GM19328 (cell line): Measurements from ENCODE around the gene FOXD1.
"Not testable (repeated sequence)": the region's sequence is repeated elsewhere in the genome, so short reads cannot be mapped to it uniquely, and the experiment has no call there.

Experiments
- ATAC-seq: cut with Tn5 transposase; IDR thresholded peaks from one replicate; pipeline ENCODE4 v1.9.1; 2021; ENCODE audit warnings: mild to moderate bottlenecking, moderate library complexity; ENCODE audit not compliant: unreplicated experiment

FOXD1 gene

GRCh38 chr5:73448463-73449136 is at the start of gene FOXD1:
Gene FOXD1, minus strand, starts transcription at chr5:73448777. Its CDS starts 415 bp downstream, at chr5:73448362.
- no peak for ATAC-seq

DNA sequence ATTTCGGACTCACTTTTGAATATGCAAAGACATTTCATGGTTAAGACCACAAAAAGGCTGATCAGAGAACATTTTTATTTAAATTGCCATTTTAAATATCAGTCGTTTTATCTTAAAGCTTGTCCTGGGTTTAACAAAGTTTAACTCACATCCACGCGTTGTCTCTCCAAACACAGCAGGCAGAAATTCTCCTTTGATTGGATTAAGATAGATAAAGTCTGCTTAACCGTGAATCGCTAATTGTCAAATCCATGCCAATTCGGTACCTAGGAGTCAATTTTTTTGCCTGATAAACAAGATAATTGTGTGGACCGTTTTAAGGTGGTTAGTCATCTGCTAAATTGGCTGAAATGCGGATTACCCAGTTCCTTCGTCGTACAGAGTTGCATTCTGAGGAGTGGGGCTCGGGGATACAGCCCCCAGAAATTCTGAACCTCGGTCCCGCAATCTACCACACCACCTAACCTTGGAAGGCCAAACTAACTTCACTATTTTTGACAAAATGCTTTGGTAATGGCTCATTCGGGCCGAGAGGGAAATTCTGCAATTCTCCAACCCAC is 49.0 kb upstream of the FOXD1 start:
- no peak for ATAC-seq

GRCh38 chr5:73496984-73497457 is 48.4 kb upstream of the FOXD1 start:
- ATAC-seq = no peak

GRCh38 chr5:73495772-73496335 is 47.3 kb upstream of the FOXD1 start:
- no peak for ATAC-seq

GRCh38 chr5:73494721-73495120 is 46.1 kb upstream of the FOXD1 start:
- ATAC-seq = no peak

- ATAC-seq = no peak
These were observed 44.8 kb upstream of the FOXD1 start for GRCh38 chr5:73493421-73493820.

DNA sequence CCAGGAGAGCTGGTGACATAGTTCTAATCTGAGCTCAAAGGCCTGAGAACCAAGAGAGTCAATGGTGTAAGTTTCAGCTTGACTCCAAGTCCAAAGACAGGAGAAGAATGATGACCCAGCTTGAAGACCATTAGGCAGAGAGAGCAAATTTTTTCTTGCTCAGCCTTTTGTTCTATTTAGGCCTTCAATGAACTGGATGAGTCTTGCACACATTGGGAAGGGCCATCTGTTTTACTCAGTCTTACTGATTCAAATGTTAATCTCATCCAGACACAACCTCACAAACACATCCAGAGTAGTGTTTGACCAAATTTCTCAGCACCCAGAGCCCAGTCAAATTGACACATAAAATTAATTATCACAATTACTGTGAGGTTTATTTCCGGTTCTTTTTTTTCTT is 42.6 kb upstream of the FOXD1 start:
- ATAC-seq = no peak

- no peak for ATAC-seq
These were observed 41.5 kb upstream of the FOXD1 start for GRCh38 chr5:73490088-73490487.

DNA sequence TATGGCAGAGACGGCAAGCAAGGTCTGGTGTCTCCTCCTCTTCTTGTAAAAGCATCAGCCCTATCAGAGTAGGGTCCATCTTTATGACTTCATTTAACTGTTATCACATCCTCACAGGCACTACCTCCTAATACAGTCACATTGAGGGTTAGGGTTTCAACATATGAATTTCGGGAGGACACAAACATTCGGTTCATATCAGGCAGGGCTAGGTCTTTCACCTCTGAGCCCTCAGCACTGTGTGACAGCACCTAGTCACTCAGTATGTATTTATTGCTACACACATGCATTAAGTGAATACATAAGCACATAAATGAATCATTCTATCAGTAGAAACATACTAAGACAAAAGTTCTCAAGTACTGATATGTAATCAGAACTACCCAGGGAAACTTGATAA is 40.2 kb upstream of the FOXD1 start:
- no peak for ATAC-seq

DNA sequence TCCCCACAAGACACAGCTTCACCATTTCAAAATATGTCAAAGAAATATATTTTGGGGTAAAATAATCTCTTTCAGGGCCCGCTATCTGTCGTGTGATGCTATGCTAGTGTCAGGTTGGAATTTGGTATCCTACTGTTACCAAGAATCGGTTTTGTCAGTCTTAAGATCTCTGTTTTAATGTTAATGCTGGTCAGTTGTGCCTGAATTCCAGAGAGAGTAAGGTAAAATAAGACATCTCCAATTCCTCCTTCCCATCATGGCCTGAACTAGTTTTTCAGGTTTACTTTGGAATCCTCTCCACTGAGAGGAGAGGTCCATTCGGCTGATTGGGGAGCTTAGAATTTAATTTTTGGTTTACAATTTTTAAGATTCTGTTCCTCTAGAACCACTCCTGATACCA is 39.2 kb upstream of the FOXD1 start:
- ATAC-seq = no peak

- ATAC-seq = not testable (repeated sequence)
These were observed 38.7 kb upstream of the FOXD1 start for GRCh38 chr5:73487257-73487656.

DNA sequence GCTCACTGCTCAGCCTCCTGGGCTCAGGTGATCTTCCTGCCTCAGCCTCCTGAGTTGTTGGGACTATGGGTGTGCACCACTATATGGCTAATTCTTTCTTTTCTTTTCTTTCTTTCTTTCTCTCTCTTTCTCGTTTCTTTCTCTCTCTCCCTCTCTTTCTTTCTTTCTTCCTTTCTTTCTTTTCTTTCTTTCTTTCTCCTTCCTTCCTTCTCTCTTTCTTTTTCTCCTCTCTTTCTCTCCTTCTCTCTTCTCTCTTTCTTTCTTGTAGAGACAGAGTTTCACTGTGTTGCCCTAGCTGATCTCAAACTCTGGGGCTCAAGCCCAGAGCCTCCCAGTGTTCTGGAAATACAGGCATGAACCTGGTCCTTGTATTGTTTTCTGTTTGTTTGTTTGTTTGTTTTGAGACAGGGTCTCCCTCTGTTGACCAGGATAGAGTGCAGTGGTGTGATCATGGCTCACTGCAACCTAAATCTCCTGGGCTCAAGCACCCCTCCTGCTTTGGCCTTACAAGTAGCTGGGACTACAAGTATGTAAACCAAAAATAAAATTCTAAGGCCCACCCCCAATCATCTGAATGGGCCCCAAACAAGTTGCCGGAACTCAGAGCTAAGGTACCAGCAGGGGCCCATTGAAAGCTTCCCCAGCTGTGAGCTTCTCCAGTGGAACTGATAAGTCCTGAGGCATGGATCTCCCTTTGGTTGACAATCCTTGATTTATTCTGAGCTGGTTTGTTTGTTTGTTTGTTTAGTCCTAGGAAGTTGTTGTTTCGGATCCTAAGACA is 37.7 kb upstream of the FOXD1 start:
- no peak for ATAC-seq

DNA sequence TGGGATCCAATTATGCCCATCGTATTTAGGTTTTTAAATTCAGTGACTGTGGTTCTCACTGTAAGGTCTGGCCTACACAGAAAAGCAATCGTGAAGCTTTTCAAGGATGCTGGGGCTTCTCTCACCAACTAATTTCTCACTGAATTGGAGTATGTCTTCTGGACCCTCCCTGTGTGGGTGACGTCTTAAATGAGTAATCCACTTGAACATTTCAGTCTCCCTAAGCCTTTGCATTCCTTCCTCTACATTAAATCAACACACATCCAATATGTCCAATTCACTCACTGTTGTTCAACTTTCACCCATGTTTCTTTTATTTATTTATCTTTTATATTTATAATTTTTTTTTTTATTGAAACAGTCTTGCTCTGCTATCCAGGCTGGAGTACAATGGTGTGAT is 37.1 kb upstream of the FOXD1 start:
- ATAC-seq = no peak

DNA sequence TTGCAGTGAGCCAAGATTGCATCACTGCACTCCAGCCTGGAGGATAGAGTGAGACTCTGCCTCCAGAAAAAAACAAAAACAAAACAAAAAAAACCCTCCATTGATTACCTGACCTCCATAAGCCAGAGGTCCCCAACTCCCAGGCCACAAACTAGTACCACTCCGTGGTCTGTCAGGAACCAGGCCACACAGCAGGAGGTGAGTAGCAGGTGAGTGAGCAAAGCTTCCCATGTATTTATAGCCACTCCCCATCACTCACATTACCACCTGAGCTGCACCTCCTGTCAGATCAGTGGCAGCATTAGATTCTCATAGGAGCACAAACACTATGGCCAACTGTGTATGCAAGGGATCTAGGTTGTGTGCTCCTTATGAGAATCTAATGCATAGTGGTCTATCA is 35.9 kb upstream of the FOXD1 start:
- no peak for ATAC-seq

GRCh38 chr5:73483676-73484075 is 35.1 kb upstream of the FOXD1 start:
- ATAC-seq = no peak

DNA sequence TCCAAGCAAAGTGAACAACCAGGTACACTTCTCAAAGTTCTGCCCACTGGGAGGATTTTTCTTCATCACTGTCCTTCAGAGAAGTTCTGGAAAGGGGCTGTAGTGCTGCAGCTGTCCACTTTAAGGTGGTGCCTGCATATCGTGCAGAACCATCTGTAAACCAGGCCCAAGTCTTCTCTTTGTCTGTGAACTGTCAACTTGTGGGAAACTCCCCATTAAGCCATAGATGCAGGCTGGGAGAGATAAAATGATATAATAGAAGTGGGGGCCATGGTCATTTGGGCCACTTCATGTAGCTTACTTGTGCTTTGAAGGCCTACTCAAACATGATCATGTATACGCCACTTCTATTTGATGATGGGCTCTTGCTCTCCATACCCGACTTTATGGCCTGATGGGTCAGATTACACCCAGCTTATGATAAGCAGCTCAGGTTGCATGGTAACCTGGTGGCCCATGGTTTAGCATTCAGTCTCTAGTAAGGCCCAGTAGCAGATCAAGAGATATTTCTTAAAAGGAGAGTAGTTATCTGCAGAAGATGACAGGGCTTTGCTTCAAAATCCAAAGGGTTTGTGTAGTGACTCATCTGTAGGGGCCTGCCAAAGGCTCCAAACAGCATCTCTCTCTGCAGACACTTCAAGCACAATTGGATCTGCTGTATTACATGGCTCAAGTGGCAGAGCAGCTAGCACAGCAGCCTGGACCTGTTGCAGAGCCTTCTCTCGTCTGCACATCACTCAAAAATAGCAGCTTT is 34.0 kb upstream of the FOXD1 start:
- ATAC-seq = no peak

DNA sequence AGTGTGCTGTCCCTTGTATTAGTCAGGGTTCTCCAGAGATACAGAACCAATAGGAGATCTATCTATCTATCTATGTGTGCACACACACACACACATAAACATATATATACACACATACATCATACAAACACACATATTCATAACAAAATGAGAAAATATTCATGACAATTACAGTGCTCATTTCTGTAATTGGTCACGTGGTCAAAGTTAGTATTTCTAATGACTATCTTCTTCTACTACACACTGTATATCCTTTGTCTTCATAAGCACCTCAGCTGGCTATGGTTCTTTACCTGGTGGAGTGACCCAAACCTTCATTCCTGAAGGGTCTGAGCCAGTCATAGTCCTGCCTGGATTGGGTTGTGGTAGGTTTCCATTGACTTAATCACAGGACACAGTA is 31.9 kb upstream of the FOXD1 start:
- ATAC-seq = no peak

GRCh38 chr5:73472116-73472515 is 23.5 kb upstream of the FOXD1 start:
- no peak for ATAC-seq

- no peak for ATAC-seq
These were observed 23.1 kb upstream of the FOXD1 start for GRCh38 chr5:73471654-73472053.

GRCh38 chr5:73469878-73470277 is 21.3 kb upstream of the FOXD1 start:
- no peak for ATAC-seq

DNA sequence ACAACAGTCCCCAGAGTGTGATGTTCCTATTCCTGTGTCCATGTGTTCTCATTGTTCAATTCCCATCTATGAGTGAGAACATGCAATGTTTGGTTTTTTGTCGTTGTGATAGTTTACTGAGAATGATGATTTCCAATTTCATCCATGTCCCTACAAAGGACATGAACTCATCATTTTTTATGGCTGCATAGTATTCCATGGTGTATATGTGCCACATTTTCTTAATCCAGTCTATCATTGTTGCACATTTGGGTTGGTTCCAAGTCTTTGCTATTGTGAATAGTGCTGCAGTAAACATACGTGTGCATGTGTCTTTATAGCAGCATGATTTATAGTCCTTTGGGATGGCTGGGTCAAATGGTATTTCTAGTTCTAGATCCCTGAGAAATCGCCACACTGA is 20.1 kb upstream of the FOXD1 start:
- ATAC-seq = not testable (repeated sequence)
